GM18951 (cell line): ENCODE data around the gene CHN1.

Experiments used
- POLR2A ChIP-seq: IDR thresholded peaks from 4 replicates; pipeline ENCODE4 v1.6.1; 2011; ENCODE audit warnings: mild to moderate bottlenecking; ENCODE audit not compliant: insufficient read length, insufficient read depth; ENCODE audit errors: extremely low read depth
- in situ Hi-C: fragments of 300-500 bp; cut with MboI; formaldehyde crosslinking; loops from one replicate; pipeline ENCODE4 v1.12.0; 2022; ENCODE audit warnings: low sequenced_read_pairs, mixed read lengths, inconsistent platforms; ENCODE audit not compliant: unreplicated experiment

Gene CHN1

DNA sequence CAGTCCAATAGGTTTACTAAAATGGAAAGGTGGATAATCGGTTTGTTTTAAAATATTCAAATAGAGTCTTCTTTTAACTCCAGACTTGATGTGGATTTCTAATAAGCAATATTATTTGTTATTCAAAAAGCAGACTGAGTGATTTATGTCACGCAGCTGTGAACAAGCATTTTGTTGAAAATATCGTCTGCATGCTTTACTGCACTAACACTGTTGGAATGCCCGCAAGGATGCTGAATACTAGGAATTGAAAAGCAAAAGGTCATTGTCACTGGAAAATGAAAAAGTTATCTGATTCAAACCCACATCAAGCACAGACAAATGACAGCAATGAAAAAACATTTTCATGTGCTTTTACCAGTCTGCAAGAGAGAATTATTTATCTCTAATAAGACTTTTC lies 31.1 kb downstream of the CHN1 start:
- in situ Hi-C loops = no loop called here
- no peak for TF ChIP-seq POLR2A

DNA sequence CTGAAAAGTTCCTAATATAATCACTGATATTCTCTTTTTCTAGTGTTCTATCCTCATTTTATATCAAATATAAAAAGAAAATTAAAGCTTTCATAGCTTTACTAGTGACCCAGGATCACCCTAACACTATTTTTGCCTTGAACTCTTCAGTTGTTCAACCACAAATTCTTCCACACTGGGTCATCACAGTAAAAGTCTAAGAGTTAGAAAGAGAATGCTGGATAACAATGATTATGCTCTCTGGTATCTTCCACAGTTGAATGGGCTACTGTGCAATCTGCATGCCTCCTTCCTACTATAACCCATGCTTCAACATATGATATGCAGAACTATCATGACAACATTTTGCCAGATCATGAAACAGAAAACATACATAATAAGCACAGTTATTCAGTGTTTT lies 32.3 kb downstream of the CHN1 start:
- TF ChIP-seq POLR2A = no peak
- in situ Hi-C loops = no loop called here

DNA sequence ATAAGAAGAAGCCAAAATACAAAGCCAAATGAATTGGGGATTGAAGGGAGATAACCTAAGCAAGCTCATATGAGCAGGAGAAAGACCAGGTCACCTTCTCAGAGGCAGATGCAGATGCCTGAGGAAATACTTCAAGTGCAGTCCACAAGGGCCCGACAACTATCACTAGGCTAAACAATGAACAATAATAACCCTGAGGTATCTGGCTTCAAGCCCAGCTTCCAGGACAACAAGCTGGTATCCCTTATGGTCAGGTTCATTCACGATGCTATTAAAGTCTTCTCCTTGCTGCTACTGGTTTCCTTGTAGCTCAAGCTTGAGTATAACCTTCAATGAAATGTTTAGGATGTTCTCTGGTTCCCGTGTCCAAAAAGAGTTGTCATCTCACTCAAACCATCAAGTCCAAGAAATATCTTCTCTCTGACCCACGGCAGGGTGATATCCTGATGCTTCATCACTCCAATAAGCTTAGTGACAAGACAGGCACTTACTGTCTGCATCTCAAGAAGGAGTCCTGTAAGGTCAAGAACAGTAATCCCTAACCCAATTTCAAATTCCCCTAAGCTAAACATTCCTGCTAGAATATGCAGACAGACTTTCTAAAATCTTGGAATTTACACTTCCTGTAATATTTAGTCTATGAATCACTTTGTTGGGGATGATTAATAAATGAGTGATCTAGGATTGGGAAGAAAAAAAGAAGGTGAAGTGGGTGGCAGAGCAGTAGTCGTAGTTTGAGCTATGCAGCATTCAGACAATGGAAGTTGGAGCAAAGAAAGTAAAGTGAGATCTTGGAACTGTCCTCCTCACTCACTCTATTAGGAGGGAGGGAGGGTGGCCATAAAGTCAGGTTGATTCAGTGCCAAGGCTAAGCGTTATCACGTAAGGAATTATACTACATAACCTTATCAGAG lies 33.1 kb downstream of the CHN1 start:
- in situ Hi-C loops = no loop called here

DNA sequence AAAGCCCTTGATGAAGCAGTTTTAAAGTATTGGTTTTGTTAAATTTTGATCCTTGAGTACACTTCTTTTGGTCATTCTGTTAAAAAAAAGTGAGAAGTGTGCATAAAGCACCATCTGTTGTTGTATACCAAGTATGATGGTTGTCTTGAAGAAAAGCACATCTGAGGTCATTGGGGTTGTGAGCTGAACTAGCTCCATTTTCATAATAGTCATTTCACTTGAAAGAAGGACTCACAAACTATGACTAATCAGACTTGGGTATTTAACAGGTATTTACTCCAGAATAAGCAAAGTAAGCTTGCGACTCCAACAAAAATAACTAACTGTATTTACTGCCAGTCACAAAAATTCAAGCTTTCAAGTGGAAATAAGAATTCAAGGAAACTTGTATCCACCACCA lies 35.1 kb downstream of the CHN1 start:
- in situ Hi-C loops = no loop called here
- TF ChIP-seq POLR2A = no peak

More for the DNA sequence above, 33.1 kb downstream of the CHN1 start:
- TF ChIP-seq POLR2A = no peak

DNA sequence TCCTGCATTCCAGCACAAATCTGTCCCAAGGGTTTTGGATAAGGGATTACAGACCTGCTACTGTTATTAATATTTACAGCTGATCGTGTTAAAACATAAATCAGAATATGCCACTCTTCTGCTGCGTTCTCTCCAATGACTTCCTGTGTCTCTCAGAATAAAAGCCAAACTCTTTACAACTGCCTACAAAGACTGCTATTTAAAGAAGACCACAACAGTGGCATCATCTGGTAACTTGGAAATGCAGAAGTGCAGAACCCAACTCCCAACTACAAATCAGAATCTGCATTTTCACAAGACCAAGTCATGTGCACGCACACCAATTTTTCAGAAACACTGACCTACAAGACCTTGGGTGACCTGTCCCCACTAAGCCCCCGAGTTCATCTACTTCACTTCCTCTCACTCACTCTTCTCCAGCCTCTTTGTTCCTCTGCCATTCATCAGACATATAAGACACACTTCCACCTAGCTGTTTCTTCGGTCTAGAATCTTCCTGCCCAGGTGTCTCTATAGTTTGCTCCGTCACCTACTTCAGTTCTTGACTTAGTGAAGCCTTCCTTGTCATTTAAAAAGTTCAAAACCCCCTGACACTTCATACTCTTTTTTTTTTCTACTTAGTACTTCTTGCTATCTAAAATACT lies 36.0 kb downstream of the CHN1 start:
- no peak for TF ChIP-seq POLR2A
- in situ Hi-C loops = no loop called here

DNA sequence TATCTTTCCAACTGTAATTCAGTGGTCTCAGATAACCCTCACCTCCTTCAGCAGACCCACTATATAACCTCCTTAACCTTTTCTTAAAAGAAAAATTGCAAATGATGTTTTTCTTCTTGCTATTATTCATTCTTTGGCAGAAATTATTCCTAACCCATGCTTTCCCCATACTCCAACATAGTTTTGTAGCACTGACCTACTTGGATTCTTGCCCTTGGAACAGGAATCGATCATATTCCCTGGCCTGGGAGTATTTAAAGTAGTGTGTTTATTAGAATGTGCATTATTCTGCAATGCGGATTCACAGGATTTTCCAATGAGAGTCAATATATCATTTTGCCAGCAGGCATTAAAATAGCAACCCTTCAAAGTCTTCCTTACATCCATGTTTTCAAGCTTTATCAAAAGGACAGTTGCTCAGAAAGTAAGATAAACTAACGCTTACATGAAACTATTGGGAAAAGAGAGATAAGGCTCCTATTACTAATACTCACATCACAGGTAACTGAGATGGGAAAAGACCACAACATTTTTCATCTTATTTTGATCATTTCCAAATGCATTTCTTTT lies 37.4 kb downstream of the CHN1 start:
- in situ Hi-C loops = no loop called here
- TF ChIP-seq POLR2A = no peak

DNA sequence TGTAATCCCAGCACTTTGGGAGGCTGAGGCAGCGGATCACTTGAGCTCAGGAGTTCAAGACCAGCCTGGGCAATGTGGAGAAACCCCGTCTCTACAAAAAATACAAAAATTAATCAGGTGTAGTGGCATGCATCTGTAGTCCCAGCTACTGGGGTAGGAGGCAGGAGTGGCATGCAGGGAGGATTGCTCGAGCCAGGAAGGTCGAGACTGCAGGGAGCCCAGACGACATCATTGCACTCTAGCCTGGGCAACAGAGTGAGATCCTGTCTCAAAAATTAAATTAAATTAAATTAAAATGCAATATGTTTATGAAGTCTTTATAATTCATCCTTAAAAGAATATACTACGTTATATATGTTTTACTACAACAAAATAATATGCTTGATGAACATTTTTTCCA lies 38.1 kb downstream of the CHN1 start:
- no peak for TF ChIP-seq POLR2A
- in situ Hi-C loops = no loop called here

DNA sequence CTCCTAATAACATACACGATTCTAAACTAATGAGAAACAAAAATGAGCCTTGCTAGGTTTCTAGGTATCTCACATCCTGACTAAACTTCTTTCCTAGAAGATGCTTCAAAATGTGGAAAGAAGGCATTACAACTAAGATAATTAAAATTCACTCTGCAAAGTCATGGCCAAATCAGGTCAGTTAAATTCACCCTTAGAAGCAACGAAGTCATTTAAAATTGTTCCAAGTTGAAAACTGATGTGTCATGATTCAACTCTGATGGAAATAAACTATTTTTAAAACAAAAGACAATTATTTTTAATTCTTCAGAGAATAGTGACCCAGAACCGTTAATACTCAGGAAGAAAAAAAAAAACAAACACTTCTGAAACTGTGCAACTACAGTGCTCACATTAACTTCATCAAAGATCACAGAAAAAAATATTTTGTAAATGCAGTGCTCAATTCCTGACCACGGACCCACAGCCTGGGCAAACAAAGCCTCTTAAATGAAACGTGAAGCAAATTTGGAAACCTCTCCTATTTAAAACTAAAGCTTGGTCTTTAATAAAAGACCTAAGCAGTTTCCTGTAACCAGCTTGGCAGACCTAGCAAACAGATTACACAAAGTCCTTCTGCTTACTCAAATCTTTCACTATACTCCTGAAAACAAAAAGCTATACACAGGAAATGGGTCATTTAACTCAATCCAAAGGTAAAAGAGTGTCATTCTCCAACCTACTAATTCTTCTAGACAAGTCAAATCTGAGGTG lies 39.0 kb downstream of the CHN1 start:
- in situ Hi-C loops = no loop called here
- TF ChIP-seq POLR2A = no peak

DNA sequence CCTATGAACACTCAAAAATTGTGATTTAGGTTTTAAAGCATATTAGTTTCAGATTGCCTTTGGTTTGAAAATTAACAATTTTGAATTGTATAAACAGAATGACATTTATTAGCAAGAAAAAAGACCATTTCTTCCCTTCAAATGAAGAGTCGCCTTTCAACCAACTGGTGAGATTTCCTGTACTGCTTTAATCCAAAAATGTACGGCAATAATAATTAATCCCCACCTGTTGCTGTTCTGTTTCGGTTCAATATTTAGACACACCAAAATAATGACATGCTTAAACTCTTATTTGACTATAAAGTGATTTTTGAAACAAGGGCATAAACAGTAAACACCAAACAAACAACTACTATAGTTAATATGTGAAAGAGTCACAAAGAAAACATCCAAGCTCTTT lies 39.6 kb downstream of the CHN1 start:
- TF ChIP-seq POLR2A = no peak
- in situ Hi-C loops = no loop called here

DNA sequence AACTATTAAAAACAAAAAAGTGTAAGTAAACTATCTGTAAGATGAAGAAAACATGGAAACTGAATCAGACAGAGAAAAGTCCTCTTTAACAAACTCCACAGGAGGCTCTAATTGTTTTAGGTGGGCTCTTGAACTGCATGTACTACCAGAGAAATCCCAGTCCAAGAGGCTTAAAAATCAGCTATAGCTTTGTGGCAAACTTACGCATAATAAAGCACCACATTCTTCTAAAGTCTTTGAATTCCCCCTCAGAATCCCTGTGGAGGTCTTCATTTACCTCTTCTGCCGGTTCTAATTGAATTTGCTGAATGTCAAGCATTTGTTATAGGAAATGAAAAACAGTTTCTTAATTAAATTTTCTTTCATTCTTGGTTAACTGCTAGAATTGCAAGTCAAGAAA lies 40.8 kb downstream of the CHN1 start:
- no peak for TF ChIP-seq POLR2A
- in situ Hi-C loops = no loop called here

DNA sequence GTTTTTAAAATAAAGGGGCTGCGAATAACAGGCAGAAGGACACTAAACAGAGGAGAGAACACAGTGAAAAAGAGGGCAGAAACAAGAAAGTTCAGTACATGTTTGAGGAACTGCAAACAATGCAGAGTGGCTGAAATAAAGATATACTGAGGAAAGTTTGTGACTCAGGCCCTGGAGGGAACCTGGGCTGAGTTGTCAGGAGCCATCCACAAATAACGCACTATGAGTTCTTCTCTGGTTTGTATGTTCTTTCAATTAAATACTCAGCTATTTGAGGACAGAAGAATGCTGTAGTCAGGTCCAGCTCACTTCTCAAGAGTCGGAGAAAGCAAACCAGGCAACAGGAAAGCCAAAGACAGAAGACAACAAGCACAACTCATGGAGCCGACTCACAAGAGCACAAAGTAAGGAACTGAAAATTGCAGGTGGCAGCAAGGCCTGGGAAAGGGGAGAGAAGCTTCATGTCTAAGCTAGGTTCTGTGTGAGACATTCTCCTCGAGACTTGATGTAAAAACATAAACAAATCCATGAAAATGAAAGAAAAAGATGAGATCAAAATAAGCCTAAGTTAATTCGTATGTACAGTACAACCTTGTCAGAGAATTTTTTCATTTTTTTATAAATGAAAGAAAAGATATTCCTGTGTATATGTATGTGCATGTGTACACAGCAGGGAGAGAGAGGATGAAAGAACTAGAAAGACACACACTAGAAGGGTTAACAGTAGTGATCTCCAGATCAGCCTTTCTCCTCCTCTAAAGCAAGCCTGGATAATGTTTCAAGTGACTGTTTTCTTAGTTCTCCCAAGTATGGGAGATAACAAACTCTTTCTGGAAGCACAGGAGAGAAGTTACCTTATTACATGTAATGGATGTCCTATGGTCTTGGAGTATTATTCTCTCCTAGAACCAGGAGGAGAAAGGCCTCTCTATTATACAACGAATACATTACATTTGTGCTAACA lies 41.5 kb downstream of the CHN1 start:
- TF ChIP-seq POLR2A = no peak
- in situ Hi-C loops = no loop called here

DNA sequence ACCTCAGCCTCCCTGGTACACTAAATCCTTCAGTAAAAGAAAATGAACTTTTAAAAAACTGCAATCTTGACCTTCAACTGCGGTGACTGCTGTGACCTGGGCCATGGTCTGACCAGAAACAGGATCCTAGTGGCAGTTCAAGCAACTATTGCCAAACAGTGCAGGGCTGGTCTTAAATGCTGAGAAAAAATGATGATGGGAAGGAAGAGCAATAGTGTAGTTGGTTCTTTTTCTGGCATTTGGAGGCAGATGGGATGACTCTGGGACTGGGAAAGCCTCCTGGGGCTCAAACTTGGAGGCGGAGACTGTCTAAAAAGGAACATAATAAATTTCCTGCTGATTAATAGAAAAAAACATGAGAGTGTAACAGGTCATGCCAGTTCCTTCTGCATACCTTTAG lies 45.4 kb downstream of the CHN1 start:
- no peak for TF ChIP-seq POLR2A
- in situ Hi-C loops = no loop called here
